Adrenal gland (tissue), 5 donors: Measurements from ENCODE around the gene ITPKB.

Experiments used
- CTCF ChIP-seq, 6 experiments: fragments of 450-650 bp in 4 of 6; fragments of 200-600 bp in 2 of 6; sonication (generic) in 1 of 6; IDR thresholded peaks; 1 replicate in 5 of 6; 2 replicates in 1 of 6; pipeline versions ENCODE4 v1.5.1 to v1.8.0; 2016 to 2021; ENCODE audit warnings: antibody characterized with exemption in 6 of 6, mild to moderate bottlenecking in 2 of 6, moderate library complexity in 1 of 6
- POLR2A ChIP-seq, 2 donors: fragments of 450-650 bp; IDR thresholded peaks; one replicate each; pipeline ENCODE4 v1.6.1; 2017; ENCODE audit warnings: antibody characterized with exemption in 2 of 2, mild to moderate bottlenecking in 2 of 2, moderate library complexity in 1 of 2
- donor health status: DM: no; HTN: no; CAD: no.

- no peak for TF ChIP-seq CTCF (IDR thresholded peaks at IDR 0.05)
- TF ChIP-seq POLR2A (IDR thresholded peaks at IDR 0.05), result no peak
Measured at GRCh38 chr1:226730071-226730470, 9.0 kb downstream of the ITPKB start.
